Measurements from ENCODE around the gene NOPCHAP1. TPM values are rescaled to one million over a fixed set of nuclear protein-coding genes. Genes with fewer than 3 reads are reported as not detected.

The NOPCHAP1 gene
- total RNA-seq, 1 donor from 2014 or later: 17.4 TPM

- TF ChIP-seq CTCF (conservative IDR thresholded peaks at IDR 0.05; ENCODE audit: low read depth, low read length): no peak
- DNase-seq (ENCODE audit: low read depth): no peak
- no peak overlapping the region for H3K4me3 ChIP-seq (ENCODE audit: low read depth, low read length)
Observed at GRCh38 chr12:104964856-104965205, 21.3 kb upstream of the NOPCHAP1 start.

GRCh38 chr12:104966677-104967076, 19.4 kb upstream of the NOPCHAP1 start:
- no peak for TF ChIP-seq CTCF (conservative IDR thresholded peaks at IDR 0.05; ENCODE audit: low read depth, low read length)
- H3K4me3 ChIP-seq (ENCODE audit: low read depth, low read length): no peak overlapping the region
- DNase-seq (ENCODE audit: low read depth): no peak

- H3K4me3 ChIP-seq (ENCODE audit: low read depth, low read length): no peak overlapping the region
- no peak for DNase-seq (ENCODE audit: low read depth)
- TF ChIP-seq CTCF (conservative IDR thresholded peaks at IDR 0.05; ENCODE audit: low read depth, low read length): no peak
Observed at GRCh38 chr12:104969343-104969742, 16.8 kb upstream of the NOPCHAP1 start.

GRCh38 chr12:104971306-104971705, 14.8 kb upstream of the NOPCHAP1 start:
- no peak overlapping the region for H3K4me3 ChIP-seq (ENCODE audit: low read depth, low read length)
- DNase-seq (ENCODE audit: low read depth): no peak
- TF ChIP-seq CTCF (conservative IDR thresholded peaks at IDR 0.05; ENCODE audit: low read depth, low read length): no peak

GRCh38 chr12:104973250-104973649, 12.9 kb upstream of the NOPCHAP1 start:
- DNase-seq (ENCODE audit: low read depth): no peak
- TF ChIP-seq CTCF (conservative IDR thresholded peaks at IDR 0.05; ENCODE audit: low read depth, low read length): no peak
- no peak overlapping the region for H3K4me3 ChIP-seq (ENCODE audit: low read depth, low read length)

- no peak overlapping the region for H3K4me3 ChIP-seq (ENCODE audit: low read depth, low read length)
- no peak for DNase-seq (ENCODE audit: low read depth)
- no peak for TF ChIP-seq CTCF (conservative IDR thresholded peaks at IDR 0.05; ENCODE audit: low read depth, low read length)
Observed at GRCh38 chr12:104974626-104975290, 11.4 kb upstream of the NOPCHAP1 start.

All from epithelial cell of proximal tubule (primary cell).